B cell (primary cell): ENCODE results near the gene SLC13A3. TPM values are rescaled to one million over a fixed set of nuclear protein-coding genes. Genes with fewer than 3 reads are reported as not detected.

Experiments used
- ATAC-seq: fragments of 200-7000 bp; cut with Tn5 transposase; one replicate; pipeline ENCODE4 v1.10.0; 2021; ENCODE audit warnings: low read depth, mild to moderate bottlenecking, moderate number of reproducible peaks, moderate library complexity
- CTCF ChIA-PET: fragments of 350-600 bp; sonication (Branson Sonifier 250); formaldehyde crosslinking; loops from one replicate; lab custom pipeline; 2021; ENCODE audit warnings: antibody characterized with exemption, inconsistent platforms; lab: Charles Lee
- POLR2A ChIA-PET: fragments of 350-600 bp; sonication (Branson Sonifier 250); formaldehyde crosslinking; loops from one replicate; lab custom pipeline; 2021; ENCODE audit warnings: antibody characterized with exemption; lab: Charles Lee
- DNase-seq: peaks from one replicate; pipeline ENCODE4 v3.0.0; 2013
- H2AFZ ChIP-seq: 2 replicates; pipeline ENCODE4 v1.6.1; 2012; ENCODE audit warnings: mild to moderate bottlenecking, low read depth, low read length; ENCODE audit not compliant: insufficient read depth, poor library complexity, severe bottlenecking
- H3K27ac ChIP-seq, 2 donors: 1 replicate in 1 of 2; 2 replicates in 1 of 2; pipeline ENCODE4 v1.5.1; 2012 to 2013; ENCODE audit warnings: low read length in 2 of 2, mild to moderate bottlenecking in 2 of 2, moderate library complexity in 1 of 2
- H3K27me3 ChIP-seq, 4 experiments: fragments of 200-600 bp in 1 of 4; sonication (generic) in 1 of 4; replicated peaks in 1 of 4; 1 replicate in 2 of 4; 2 replicates in 2 of 4; pipeline versions ENCODE4 v1.6.1 to v1.7.0; 2013 to 2016; ENCODE audit warnings: low read length in 3 of 4, mild to moderate bottlenecking in 2 of 4, mixed read lengths in 1 of 4, moderate library complexity in 1 of 4; ENCODE audit not compliant: insufficient read depth in 4 of 4, control insufficient read depth in 3 of 4; ENCODE audit errors: control extremely low read depth in 1 of 4
- H3K36me3 ChIP-seq, 2 experiments: replicated peaks in 1 of 2; 1 replicate in 1 of 2; 2 replicates in 1 of 2; pipeline versions ENCODE4 v1.6.1 to v1.7.1; 2013; ENCODE audit warnings: low read length in 1 of 2; ENCODE audit not compliant: insufficient read depth in 2 of 2, control insufficient read depth in 1 of 2; ENCODE audit errors: control extremely low read depth in 1 of 2, extremely low read depth in 1 of 2
- H3K4me1 ChIP-seq, 2 donors: fragments of 200-600 bp in 1 of 2; sonication (generic) in 1 of 2; 1 replicate in 1 of 2; 2 replicates in 1 of 2; pipeline versions ENCODE4 v1.5.1 to v1.6.1; 2013 to 2017; ENCODE audit warnings: low read length in 2 of 2; ENCODE audit not compliant: control insufficient read depth in 2 of 2, insufficient read depth in 2 of 2
- H3K4me2 ChIP-seq: replicated peaks from 2 replicates; pipeline ENCODE3; 2012; ENCODE audit warnings: mild to moderate bottlenecking, low read depth, low read length; ENCODE audit not compliant: poor library complexity, severe bottlenecking
- H3K4me3 ChIP-seq, 5 experiments: fragments of 200-600 bp in 1 of 5; sonication (generic) in 1 of 5; 1 replicate in 3 of 5; 2 replicates in 2 of 5; pipeline versions ENCODE4 v1.5.1 to v1.7.0; 2011 to 2016; ENCODE audit warnings: low read length in 4 of 5, mild to moderate bottlenecking in 4 of 5, low read depth in 2 of 5, control low read depth in 1 of 5, moderate library complexity in 1 of 5; ENCODE audit not compliant: insufficient read depth in 1 of 5; ENCODE audit errors: control extremely low read depth in 1 of 5, extremely low read depth in 1 of 5
- H3K79me2 ChIP-seq: fragments of 200-600 bp; sonication (generic); one replicate; pipeline ENCODE4 v1.6.0; 2016; ENCODE audit warnings: low read length; ENCODE audit not compliant: control insufficient read depth, insufficient read depth
- H3K9ac ChIP-seq: fragments of 200-600 bp; sonication (generic); 2 replicates; pipeline ENCODE4 v1.6.1; 2017; ENCODE audit warnings: mild to moderate bottlenecking, low read length, moderate library complexity
- H3K9me3 ChIP-seq, 3 donors: one replicate each; pipeline versions ENCODE4 v1.6.1 to v1.7.1; 2013; ENCODE audit warnings: low read length in 2 of 3; ENCODE audit not compliant: control insufficient read depth in 2 of 3, insufficient read depth in 1 of 3; ENCODE audit errors: control extremely low read depth in 1 of 3
- H4K20me1 ChIP-seq: 2 replicates; pipeline ENCODE4 v1.6.0; 2012; ENCODE audit warnings: mild to moderate bottlenecking, low read length; ENCODE audit not compliant: insufficient read depth, control insufficient read depth, poor library complexity, severe bottlenecking
- H3K27ac Mint-ChIP-seq: one replicate; pipeline ENCODE4 v1.8.0; 2021; ENCODE audit warnings: mixed read lengths
- H3K27me3 Mint-ChIP-seq: one replicate; pipeline ENCODE4 v1.8.0; 2021; ENCODE audit warnings: mixed read lengths
- H3K4me1 Mint-ChIP-seq: one replicate; pipeline ENCODE4 v1.8.0; 2021; ENCODE audit warnings: mixed read lengths
- H3K4me3 Mint-ChIP-seq: one replicate; pipeline ENCODE4 v1.8.0; 2021; ENCODE audit warnings: mixed read lengths
- H3K9me3 Mint-ChIP-seq: one replicate; pipeline ENCODE4 v1.8.0; 2022; ENCODE audit warnings: mixed read lengths; ENCODE audit not compliant: insufficient read depth
- CTCF ChIP-seq: fragments of 200-600 bp; IDR thresholded peaks from one replicate; pipeline ENCODE4 v1.8.0; 2022; ENCODE audit warnings: antibody characterized with exemption, mild to moderate bottlenecking
- EZH2 ChIP-seq: IDR thresholded peaks from 2 replicates; pipeline ENCODE4 v1.6.1; 2012; ENCODE audit warnings: borderline replicate concordance, low read depth, mild to moderate bottlenecking, moderate library complexity, low read length; ENCODE audit not compliant: insufficient read depth, poor library complexity, severe bottlenecking
- WGBS: methylation state at CpG from one replicate; pipeline ENCODE4 v1.1.5; 2013; ENCODE audit warnings: missing lambda C conversion rate; ENCODE audit not compliant: insufficient coverage; 5-methylcytosine and 5-hydroxymethylcytosine counted together
- intact Hi-C: fragments of 100-400 bp; cut with micrococcal nuclease; formaldehyde crosslinking; loops from one replicate; pipeline ENCODE4 v1.10.0; 2022
- polyA plus RNA-seq: library from polyadenylated mRNA; depleted of rRNA; stranded (reverse); fragments of >200 nt; gene quantifications from 2 replicates; pipeline ENCODE4 v1.2.3, GENCODE V29; 2012
- total RNA-seq, 2 donors: library from RNA; stranded (reverse); fragments of 120-200 nt in 1 of 2; gene quantifications; 1 replicate in 1 of 2; 2 replicates in 1 of 2; pipeline versions ENCODE4 v1.2.3 to v1.2.4, GENCODE V29; 2013 to 2022

SLC13A3 gene
- total and polyA plus RNA-seq, 2 donors (not counting 1 experiment from before 2014, with no cell fraction given) = 0.09 to 0.20 TPM

- Histone ChIP-seq H3K79me2 (no peaks in the 10 kb centered on the region), H3K9me3 (no peaks in the 10 kb centered on the region), H3K36me3 (no peaks in the 10 kb centered on the region), H3K4me2 (no peak overlapping the region), H3K4me3 (no peak overlapping the region), H4K20me1 (no peaks in the 10 kb centered on the region), H3K9ac (no peak overlapping the region), H3K4me1 (peaks cover 33 to 35% of the 10 kb centered on the region in 2 donors), H3K27ac (no peak overlapping the region), H2AFZ (no peak overlapping the region), H3K27me3 (peaks cover 0 to 2% (median 0%) of the 10 kb centered on the region in 4 experiments)
- ChIA-PET POLR2A (no interaction called here), CTCF (no interaction called here)
- Mint-ChIP-seq H3K4me1 (peaks cover 23% of the 10 kb centered on the region), H3K27me3 (no peaks in the 10 kb centered on the region), H3K9me3 (no peaks in the 10 kb centered on the region), H3K27ac (no peak overlapping the region), H3K4me3 (no peak overlapping the region)
- TF ChIP-seq EZH2 (no peak), CTCF (no peak)
- ATAC-seq (no peak), DNase-seq (no peak)
- intact Hi-C loops = no loop called here
- WGBS = 94% methylated on average over 2 of the region's 3 CpGs
These were observed 105.0 kb downstream of the SLC13A3 start for GRCh38 chr20:46546298-46546697.

- H3K36me3 ChIP-seq = no peaks in the 10 kb centered on the region
- WGBS = 90% methylated on average over 9 of the region's 9 CpGs
- no peaks in the 10 kb centered on the region for H3K9me3 Mint-ChIP-seq
- ATAC-seq (no peak), DNase-seq (no peak)
- H3K79me2 ChIP-seq = no peaks in the 10 kb centered on the region
- H3K9ac ChIP-seq = no peak overlapping the region
- ChIA-PET POLR2A (no interaction called here), CTCF (interaction anchor here (1.7 kb wide), 1 partner anchor 7 kb away, joined by 4 read pairs; no protein-coding TSS in a partner anchor)
- TF ChIP-seq EZH2 = no peak
- no peak for TF ChIP-seq CTCF
- H3K4me2 ChIP-seq = no peak overlapping the region
- no peak overlapping the region for H3K27ac ChIP-seq
- no peaks in the 10 kb centered on the region for H4K20me1 ChIP-seq
- intact Hi-C loops = no loop called here
- peaks cover 0 to 4% (median 0%) of the 10 kb centered on the region in 4 experiments for H3K27me3 ChIP-seq
- no peaks in the 10 kb centered on the region for H3K27me3 Mint-ChIP-seq
- no peak overlapping the region for H3K4me3 Mint-ChIP-seq
- H3K27ac Mint-ChIP-seq = no peak overlapping the region
- H3K4me1 Mint-ChIP-seq = peaks cover 18% of the 10 kb centered on the region
- H2AFZ ChIP-seq = no peak overlapping the region
- peaks cover 28 to 30% of the 10 kb centered on the region in 2 donors for H3K4me1 ChIP-seq
- H3K9me3 ChIP-seq = no peaks in the 10 kb centered on the region
- H3K4me3 ChIP-seq = no peak overlapping the region
These were observed 105.5 kb downstream of the SLC13A3 start for GRCh38 chr20:46545827-46546138.
